Stimulated activated CD4-positive, alpha-beta T cell treated with anti-CD3 and anti-CD28 coated beads, Interleukin-12 subunit alpha, Interleukin-12 subunit beta, amount 100 ng/mL, for 48 hours (primary cell): ENCODE data around the gene UBE2Z.
"Not testable (repeated sequence)": the region's sequence is repeated elsewhere in the genome, so short reads cannot be mapped to it uniquely, and the experiment has no call there.

Experiments used
- DNase-seq, 3 donors: peaks; one replicate each; pipeline ENCODE4 v3.0.0-alpha.2; 2020; ENCODE audit warnings: low read depth in 2 of 3, low spot score in 1 of 3

Gene UBE2Z

DNA sequence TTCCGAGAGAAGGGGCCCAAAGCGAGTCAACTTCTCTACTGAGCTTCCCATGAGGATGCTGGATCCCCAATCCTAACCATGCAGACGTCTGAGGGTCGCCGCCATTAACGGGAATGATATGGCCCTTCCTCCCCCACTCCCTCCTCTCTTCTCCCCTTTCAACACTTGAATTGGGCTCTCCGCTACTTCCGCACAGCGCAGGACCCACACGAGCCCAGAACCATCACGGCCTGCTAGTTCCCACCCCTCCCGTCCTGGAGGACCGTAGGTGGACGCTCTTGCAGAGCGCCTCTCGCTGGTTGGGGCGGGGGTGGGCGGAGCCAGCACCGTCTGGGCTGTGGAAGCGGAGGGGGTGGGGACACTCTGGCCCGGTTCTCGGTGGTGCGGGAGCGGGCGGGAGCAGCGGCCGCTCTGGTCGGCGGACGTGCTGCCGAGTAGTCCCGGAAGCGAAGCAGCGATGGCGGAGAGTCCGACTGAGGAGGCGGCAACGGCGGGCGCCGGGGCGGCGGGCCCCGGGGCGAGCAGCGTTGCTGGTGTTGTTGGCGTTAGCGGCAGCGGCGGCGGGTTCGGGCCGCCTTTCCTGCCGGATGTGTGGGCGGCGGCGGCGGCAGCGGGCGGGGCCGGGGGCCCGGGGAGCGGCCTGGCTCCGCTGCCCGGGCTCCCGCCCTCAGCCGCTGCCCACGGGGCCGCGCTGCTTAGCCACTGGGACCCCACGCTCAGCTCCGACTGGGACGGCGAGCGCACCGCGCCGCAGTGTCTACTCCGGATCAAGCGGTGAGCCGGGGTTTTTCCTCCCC is at the start of gene UBE2Z:
TSS of gene UBE2Z (plus strand) at position 361 of the 797 bp plus-strand sequence. CDS start at position 458, 97 bp downstream.
- DNase-seq: peak; percentile 80 to 87 (median 85)

DNA sequence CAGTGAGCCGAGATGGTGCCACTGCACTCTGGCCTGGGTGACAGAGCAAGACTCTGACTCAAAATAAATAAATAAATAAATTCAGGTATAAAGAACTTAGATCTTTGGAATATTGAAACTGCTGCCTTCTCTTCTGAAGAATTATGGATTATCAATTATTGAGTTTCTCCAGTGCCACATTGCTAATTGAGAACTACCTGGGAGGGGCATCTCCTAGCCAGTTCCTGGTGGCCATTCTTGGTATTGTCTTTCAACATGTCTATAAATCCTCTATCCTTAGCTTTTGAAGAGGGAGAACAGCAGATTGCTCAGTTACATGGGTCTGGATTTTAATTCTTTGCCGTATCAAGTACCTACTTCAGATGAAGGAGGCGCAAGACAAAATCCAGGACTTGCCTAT is 48.2 kb upstream of the UBE2Z start:
- no peak for DNase-seq

DNA sequence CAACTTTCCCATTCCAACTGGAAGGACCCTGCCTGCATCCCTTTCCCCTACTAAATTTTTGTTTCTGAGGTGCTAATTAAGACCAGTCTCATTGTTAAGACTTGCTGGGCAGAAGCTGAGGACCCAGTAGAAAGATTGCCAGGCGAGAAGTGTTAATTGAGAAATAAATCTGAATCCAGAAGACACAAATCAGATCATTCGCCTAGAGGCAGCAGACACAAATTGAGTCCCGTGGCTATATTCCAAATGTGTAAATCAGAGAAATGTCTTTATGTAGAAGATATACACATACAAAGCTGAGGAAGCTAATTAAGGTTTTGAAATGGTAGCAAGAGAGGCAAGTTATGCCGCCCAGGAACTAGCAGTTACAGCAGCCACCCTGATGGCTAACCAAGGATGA is 47.8 kb upstream of the UBE2Z start:
- no peak for DNase-seq

DNA sequence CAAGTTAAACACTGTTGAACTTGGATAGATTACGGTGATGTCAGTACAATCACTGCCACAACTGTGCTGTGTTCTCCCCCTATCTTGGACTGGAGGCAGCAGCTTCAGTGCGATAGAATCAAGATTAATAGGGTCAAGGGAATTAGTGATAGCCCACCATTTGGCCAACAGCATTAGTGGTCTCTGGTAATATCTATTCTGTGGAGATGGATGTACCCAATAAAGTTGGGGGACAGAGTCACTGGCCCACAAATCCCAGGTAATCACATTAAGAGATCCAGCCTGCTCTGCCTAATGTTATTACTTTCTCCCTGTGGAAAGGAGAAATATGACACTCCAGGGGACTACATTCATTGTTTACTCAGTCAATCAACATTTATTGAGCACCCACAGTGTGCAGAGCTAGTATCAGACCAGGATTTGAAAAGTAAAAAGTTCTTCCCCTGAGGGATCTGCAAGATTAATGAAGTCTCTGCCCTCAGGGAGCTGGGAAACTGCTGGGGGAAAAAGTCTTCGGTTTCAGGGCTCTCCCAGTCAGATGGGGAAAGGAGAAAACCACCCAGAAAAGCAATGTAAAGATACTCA is 39.2 kb upstream of the UBE2Z start:
- no peak for DNase-seq

DNA sequence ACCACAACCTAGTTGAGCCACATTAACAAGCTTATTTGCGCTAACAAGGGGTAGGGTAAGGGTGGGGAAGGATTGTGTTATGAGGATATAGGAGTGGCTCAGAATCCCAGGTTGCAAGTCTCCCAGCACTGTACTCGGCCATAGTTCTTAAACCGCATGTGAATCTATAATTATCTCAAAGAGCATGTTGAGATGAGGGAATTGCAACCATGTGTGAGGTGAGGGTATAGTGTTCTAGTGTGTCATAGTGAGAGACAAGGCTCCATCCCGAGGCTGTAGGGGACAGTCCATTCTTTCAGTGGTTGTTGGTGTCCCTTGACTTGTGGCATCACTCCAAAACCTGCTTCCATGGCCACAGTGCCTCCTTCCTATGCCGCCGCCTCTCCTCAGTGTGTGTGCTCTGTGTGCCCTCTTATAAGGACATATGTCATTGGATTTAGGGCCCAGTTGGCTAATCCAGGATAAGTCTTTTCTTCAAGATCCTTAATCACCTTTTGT is 38.3 kb upstream of the UBE2Z start:
- DNase-seq: no peak

DNA sequence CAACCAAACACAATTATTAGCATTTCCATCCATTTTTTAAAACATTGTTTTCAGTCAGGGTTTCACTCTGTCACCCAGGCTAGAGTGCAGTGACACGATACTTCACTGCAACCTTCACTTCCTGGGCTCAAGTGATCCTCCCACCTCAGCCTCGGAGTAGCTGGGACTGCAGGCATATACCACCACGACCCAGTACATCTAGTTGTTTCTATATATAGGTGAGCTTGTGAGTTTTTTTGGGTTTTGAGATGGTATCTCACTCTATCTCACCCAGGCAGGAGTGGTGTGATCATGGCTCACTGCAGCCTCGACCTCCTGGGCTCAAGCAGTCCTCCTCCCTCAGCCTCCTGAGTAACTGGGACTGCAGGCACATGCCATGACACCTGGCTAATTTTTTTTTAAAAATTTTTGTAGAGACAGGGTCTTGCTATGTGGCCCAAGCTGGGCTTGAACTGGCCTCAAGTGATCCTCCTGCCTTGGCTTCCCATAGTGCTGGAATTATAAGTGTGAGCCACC is 37.1 kb upstream of the UBE2Z start:
- DNase-seq: no peak

DNA sequence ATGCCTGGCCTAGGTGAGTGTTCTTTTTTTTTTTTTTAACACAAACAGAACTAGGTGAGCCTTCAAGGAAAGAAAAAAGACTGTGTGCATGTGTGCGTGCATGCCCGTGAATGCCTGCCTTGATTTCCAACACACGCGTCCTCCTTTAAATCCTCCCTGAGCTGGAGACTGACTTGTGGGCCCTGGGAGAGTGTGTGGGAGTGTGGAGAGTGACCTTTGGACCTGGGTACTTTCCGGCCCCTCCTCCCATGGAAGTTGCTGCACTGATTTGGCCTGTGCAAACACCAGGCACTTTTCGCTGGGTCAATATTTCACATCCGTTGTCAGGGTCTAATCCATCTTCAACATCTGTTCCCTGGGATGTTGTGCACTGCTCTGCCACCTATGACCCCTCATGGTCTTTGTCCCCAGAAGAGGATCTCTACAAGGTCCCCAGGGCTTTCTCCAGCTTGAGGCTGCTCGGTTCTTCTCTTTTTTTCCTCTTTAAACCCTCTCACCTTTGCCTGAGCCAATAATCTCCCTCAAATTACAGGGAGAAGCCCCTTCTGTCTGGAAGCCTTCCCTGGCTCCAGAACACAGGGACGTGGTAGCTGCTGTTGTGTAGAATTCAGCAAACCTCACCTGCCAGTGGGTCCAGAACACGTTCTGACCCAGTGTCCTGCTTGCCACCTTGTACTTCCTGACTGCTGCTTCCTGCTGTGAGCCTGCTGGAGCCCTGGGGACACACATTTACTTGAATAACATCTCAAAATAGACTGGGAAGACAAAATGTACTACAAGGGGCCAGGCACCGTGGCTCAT is 36.5 kb upstream of the UBE2Z start:
- no peak for DNase-seq

DNA sequence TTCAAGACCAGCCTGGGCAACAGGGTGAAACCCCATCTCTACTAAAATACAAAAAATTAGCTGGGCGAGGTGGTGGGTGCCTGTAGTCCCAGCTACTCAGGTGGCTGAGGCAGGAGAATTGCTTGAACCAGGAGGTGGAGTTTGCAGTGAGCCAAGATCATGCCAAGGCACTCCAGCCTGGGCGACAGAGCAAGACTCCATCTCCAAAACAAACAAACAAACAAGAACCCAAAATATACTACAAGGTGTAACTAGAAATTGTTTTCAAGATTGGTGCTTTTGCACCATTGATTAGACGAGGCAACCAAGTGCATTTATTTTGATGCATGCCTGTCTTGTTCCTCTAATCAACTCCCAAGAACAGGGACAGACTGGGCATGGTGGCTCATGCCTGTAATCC is 35.8 kb upstream of the UBE2Z start:
- DNase-seq: not testable (repeated sequence)

DNA sequence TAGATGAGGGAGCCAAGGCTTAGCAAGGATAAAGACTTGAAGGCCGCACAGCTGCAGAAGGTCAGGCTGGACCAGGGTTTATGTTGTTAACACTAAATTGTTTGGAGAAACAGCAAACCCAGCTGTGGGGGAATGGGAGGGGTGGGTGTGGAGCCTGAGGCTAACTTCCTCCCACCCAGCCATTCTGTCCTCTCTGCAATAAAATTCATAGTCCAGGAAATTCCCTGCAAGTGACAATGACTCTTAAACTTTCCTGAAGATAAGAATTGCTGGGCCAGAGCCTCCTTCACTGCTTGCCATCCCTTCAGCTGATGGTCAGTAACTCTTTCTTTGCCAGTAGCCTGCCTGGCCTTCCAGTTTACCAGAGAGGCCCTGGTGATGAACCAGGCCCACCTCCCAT is 35.0 kb upstream of the UBE2Z start:
- no peak for DNase-seq

DNA sequence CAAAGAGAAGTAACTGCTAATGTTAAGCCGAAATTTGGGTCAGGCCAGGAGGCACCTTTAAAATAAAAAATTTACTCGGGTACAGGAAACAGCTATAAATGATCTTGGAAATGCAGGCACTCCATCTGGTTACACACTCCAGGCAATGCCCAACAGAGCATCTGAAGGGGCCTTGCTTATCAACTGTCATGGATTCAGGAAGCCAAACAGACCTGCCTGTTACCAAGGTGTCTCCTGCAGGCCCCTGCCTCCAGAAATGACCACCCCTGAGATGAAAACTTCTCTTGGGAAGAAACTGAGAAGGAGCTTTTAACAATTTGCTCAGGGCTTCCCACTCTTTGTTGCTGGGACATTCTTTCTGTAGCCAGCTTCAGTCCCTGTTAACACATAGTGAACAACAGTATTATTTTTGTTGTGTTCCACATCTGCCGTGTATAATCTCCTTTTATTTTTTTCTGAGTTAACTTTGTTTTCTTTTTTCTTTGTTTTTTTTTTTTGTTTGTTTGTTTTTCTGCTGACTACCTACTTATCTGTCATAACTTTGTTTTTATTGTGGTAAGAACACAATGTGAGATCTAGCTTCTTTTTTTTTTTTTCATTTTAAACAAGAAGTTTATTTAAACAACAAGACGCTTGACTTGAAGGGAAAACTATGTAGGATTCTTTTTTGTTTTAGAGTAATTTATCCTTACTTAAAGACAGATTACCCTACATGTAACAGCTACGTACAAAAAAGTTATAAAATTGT is 34.3 kb upstream of the UBE2Z start:
- no peak for DNase-seq

DNA sequence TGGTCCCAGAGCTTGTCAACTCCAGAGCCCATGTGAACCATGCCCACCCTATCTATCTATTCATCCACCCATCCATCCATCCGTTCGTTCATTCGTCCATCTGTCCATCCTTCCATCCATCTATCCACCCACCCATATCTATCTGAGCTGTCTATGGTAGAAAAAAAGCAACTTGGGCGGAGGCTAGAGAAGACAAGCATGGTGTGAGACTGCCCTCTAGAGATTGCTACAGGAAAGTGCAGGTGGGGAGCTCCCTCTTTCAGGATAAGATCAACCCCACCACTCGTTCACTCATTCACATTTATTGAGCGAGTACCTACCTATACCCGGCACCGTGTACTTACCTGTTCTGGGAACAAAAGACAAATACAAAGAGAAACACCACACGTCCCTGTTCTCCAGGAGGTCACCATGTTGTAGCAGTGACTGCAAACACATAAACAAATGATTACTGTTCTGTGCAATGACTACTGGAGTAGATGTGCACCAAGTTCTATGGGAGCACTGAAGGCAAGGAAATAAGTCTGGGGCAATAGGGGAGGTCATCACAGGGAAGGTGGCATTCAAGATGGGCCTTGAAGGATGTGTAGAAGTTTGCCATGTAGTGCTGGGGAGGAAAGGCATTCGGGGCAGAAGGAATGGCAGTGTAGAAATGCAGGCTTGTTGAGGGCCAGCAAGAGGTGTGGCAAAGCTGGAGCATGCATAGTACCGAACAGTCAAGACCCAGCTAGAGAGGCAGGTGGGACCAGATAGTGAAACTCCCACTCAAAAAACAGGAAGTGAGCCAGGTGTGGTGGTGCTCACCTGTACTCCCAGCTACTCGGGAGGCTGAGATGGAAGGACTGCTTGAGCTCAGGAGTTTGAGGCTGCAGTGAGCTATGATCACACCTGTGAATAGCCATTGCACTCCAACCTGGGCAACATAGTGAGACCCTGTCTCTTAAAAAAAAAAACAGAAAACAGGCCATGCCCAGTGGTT is 29.0 kb upstream of the UBE2Z start:
- DNase-seq: peak; percentile 21 to 62 (median 25)

DNA sequence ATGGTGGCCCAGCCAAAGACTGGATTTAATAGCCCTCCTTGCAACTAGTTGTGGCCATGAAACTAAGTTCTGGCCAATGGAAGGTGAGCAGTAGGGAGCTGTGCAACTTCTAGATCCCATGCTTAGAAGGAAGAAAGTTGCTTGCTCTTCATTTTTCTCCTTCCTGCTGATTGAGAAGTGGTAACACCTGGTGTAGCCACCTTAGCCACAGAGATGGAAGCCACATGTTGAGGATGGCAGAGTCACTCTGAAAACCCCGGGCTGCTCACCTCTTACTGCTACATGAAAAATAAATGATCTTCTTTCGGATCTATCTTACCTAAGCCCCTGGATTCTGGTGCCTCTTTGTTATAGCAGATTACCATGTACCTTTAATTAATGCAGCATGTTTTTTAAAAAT is 25.9 kb upstream of the UBE2Z start:
- DNase-seq: no peak

DNA sequence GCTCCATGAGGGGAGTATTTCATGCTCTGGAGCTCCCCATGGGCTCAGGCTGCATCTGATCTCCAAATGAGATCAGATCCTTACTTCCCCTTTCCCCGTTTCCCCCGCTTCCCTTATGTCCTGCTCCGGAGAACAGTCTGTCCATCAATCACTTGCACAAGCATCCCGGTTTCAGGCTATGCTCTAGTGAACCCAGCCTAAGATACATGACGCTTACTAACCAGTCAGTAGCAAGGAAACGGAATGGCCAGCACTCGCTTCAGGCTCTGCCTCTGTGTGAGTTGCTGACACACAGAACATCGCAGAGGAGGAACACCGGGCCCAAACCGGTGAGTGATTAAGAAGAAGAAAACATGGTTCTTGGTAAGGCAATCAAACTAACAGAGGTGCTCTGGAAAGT is 25.0 kb upstream of the UBE2Z start:
- no peak for DNase-seq

DNA sequence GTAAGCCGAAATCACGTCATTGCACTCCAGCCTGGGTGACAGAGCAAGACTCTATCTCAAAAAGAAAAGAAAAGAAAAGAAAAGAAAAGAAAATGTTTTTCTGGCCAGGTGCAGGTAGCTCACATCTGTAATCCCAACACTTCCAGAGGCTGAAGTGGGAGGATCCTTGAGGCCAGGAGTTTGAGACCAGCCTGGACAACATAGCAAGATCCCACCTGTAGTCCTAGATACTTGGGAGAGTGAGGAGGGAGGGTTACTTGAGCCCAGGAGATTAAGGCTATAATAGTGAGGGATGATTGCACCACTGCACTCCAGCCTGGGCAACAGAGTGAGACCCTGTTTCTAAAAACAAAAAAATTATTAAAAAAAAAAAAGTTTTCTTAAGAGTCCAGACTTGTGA is 18.1 kb upstream of the UBE2Z start:
- DNase-seq: no peak

DNA sequence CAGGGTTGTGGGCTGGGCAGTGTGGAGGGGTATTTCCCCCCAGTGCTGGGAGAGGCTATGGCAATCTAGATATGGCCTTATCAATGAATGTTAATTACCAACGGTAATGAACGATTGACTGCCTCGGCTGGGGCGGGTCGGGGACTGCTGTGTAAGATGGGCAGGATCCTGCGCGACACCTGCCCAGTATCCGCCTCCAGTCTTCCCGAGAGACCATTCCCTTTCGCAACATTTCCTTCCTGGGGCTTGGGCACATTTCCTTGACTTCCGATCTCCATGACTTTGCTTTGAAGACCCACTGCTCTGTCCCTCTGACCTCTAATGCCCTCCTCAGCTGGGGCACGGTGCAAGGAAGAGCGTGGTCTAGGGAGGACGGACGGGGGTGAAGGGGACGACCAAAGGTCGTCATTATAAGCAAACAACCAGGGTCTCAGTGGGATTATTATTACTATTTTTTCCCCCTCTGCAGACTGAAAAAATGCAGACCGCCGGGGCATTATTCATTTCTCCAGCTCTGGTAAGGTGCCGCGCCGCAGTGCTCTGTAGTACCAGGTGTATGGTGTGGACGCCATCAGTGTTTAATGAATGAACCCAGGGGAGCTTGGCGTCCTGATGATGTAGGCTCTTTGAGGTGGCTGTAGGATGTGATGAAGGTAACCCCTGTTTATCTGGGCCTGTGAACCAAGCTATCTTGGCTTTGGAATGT is 15.1 kb upstream of the UBE2Z start:
- no peak for DNase-seq

DNA sequence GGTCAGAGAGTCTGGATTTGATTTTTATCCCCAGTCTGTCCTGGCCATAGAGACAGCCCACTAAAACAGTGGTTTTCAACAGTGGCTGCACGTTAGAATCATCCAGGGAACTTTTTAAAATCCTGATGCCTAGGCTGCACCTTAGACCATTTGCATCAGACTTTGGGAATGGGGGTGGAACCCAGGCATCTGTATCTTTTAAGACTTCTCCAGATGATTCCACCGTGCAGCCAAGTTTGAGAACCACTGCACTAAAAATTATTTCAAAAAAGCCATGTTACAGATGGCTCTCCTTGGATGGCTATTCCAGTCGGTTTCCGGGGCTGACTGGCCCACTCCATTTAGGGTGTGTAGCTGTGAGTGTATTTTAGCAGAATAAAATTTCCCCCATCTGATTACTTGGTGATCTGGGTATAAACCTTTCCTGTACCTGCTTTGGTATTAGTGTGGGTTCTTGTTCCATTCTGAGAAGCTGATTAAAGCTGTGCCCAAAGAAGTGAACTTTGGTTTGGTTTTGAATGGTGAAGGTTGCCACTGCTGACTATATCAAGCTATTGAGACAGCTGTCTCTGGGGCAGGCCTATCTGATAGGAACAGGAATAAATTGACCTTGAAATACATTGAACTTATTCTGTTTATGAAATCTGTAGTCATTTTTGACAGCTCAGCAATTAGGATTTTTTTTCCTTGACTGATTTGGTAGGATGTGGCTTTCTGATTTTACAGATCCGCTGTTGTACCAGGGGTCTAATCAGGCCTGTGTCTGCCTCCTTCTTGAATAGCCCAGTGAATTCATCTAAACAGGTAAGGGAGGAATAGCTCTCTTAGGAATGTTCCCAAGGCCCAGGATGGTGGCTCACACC is 14.3 kb upstream of the UBE2Z start:
- DNase-seq: no peak

DNA sequence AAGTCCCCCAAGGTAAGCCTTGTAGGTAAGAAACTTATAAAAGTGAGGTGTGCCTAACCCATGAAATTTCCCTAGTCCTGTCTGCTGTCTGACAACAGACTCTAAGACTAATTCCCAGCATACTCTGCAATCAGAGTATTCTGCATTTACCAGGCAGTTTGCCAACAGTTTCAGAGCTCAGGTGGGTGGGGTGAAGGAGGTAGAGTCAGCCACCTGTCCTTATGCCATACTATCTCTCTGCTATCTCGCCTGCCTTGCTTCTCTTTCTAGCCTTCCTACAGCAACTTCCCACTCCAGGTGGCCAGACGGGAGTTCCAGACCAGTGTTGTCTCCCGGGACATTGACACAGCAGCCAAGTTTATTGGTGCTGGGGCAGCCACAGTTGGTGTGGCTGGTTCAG is 13.3 kb upstream of the UBE2Z start:
- no peak for DNase-seq

DNA sequence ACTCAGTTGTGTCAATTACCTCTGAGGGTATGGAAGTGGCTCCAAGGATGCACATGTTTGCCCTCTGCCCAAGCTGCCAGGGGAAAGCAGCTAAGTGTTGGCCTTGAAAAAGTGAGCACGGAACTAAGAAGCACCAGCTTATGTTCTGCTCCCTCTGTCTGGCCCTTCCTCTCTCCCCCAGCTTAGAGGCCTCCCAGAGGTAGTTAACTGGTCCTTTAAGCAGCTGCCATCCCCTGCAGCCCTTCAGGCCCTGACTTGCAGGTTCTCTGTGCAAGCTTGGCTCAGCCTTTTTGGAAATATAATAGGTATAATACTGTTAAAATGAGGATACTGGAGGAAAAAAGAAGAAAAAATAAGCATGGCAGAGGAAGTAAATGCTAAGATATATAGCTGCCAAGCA is 7.0 kb upstream of the UBE2Z start:
- no peak for DNase-seq
